ENCODE data around the gene CELF2.
"Not testable (repeated sequence)": the region's sequence is repeated elsewhere in the genome, so short reads cannot be mapped to it uniquely, and the experiment has no call there.

Gene CELF2

DNA sequence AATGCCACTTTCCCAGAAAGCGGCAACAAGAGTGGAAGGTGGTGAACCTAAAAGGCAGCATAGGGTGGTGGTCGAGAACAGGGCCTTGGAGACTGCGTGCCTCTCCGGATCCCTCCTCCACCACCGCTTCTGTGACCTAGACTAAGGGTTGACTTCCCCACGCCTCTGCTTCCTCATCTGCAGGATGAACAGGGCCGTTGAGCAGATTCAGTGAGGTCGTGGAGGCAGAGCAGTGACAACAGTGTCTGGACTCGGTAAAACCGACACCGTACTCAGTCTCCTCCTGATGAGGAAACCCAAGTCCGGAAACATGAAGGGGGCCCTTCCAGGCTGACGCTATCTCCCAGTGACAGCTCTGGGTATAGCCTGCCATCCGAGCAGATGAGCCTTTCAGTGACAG is 162.6 kb downstream of the CELF2 start:
- no peak for DNase-seq (ENCODE audit: low read depth, low spot score)
- TF ChIP-seq, protein P1, sequence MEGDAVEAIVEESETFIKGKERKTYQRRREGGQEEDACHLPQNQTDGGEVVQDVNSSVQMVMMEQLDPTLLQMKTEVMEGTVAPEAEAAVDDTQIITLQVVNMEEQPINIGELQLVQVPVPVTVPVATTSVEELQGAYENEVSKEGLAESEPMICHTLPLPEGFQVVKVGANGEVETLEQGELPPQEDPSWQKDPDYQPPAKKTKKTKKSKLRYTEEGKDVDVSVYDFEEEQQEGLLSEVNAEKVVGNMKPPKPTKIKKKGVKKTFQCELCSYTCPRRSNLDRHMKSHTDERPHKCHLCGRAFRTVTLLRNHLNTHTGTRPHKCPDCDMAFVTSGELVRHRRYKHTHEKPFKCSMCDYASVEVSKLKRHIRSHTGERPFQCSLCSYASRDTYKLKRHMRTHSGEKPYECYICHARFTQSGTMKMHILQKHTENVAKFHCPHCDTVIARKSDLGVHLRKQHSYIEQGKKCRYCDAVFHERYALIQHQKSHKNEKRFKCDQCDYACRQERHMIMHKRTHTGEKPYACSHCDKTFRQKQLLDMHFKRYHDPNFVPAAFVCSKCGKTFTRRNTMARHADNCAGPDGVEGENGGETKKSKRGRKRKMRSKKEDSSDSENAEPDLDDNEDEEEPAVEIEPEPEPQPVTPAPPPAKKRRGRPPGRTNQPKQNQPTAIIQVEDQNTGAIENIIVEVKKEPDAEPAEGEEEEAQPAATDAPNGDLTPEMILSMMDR (IDR thresholded peaks at IDR 0.05; ENCODE audit: low read depth, low read length), result no peak
- in situ Hi-C loops (cut with HindIII; ENCODE audit: low sequenced_read_pairs), result no loop called here

GRCh38 chr10:11181978-11182377 is 164.3 kb downstream of the CELF2 start:
- no peak overlapping the region for H3K4me3 ChIP-seq (ENCODE audit: low read depth, low read length)
- peak; percentile 44 for DNase-seq (ENCODE audit: low read depth, low spot score)
- TF ChIP-seq, protein P1 (IDR thresholded peaks at IDR 0.05; ENCODE audit: low read depth, low read length), result no peak
- in situ Hi-C loops (cut with HindIII; ENCODE audit: low sequenced_read_pairs), result no loop called here

More for the DNA sequence above, 162.6 kb downstream of the CELF2 start:
- H3K4me3 ChIP-seq (ENCODE audit: low read depth, low read length), result no peak overlapping the region

- no peak for DNase-seq (ENCODE audit: low read depth, low spot score)
- in situ Hi-C loops (cut with HindIII; ENCODE audit: low sequenced_read_pairs), result no loop called here
- TF ChIP-seq, protein P1 (IDR thresholded peaks at IDR 0.05; ENCODE audit: low read depth, low read length), result no peak
- H3K4me3 ChIP-seq (ENCODE audit: low read depth, low read length), result no peak overlapping the region
Measured at GRCh38 chr10:11183015-11183414, 165.3 kb downstream of the CELF2 start.

- in situ Hi-C loops (cut with HindIII; ENCODE audit: low sequenced_read_pairs), result no loop called here
- TF ChIP-seq, protein P1 (IDR thresholded peaks at IDR 0.05; ENCODE audit: low read depth, low read length), result no peak
- H3K4me3 ChIP-seq (ENCODE audit: low read depth, low read length), result no peak overlapping the region
- no peak for DNase-seq (ENCODE audit: low read depth, low spot score)
Measured at GRCh38 chr10:11184093-11184492, 166.4 kb downstream of the CELF2 start.

DNA sequence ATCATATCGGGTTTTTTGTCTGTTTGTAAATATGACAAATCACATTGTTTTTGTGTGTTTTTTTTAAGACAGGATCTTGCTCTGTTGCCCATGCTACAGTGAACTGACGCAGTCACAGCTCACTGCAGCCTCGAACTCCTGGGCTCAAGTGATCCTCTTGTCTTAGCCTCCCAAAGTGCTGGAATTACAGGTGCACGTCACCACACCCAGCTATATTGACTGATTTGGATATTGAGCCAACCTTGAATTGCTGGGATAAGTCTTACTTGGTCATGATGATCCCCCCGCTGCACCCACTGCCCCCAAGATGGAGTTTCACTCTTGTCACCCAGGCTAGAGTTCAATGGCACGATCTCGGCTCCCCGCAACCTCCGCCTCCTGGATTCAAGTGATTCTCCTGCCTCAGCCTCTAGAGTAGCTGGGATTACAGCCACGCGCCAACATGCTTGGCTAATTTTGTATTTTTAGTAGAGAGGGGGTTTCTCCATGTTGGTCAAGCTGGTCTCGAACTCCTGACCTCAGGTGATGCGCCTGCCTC is 167.5 kb downstream of the CELF2 start:
- in situ Hi-C loops (cut with HindIII; ENCODE audit: low sequenced_read_pairs); DNase-seq (ENCODE audit: low read depth, low spot score); H3K4me3 ChIP-seq (ENCODE audit: low read depth, low read length): not testable (repeated sequence)

GRCh38 chr10:11186374-11186773 is 168.7 kb downstream of the CELF2 start:
- TF ChIP-seq, protein P1 (IDR thresholded peaks at IDR 0.05; ENCODE audit: low read depth, low read length), result no peak
- H3K4me3 ChIP-seq (ENCODE audit: low read depth, low read length), result no peak overlapping the region
- no peak for DNase-seq (ENCODE audit: low read depth, low spot score)
- in situ Hi-C loops (cut with HindIII; ENCODE audit: low sequenced_read_pairs), result no loop called here

- TF ChIP-seq, protein P1 (IDR thresholded peaks at IDR 0.05; ENCODE audit: low read depth, low read length), result no peak
- in situ Hi-C loops (cut with HindIII; ENCODE audit: low sequenced_read_pairs), result no loop called here
- H3K4me3 ChIP-seq (ENCODE audit: low read depth, low read length), result no peak overlapping the region
- DNase-seq (ENCODE audit: low read depth, low spot score), result no peak
Measured at GRCh38 chr10:11189582-11190376, 172.1 kb downstream of the CELF2 start.

Data from astrocyte of the spinal cord (primary cell).